ENCODE data around the gene EPHB2.
"Not testable (repeated sequence)": the region's sequence is repeated elsewhere in the genome, so short reads cannot be mapped to it uniquely, and the experiment has no call there.

EPHB2 gene

DNA sequence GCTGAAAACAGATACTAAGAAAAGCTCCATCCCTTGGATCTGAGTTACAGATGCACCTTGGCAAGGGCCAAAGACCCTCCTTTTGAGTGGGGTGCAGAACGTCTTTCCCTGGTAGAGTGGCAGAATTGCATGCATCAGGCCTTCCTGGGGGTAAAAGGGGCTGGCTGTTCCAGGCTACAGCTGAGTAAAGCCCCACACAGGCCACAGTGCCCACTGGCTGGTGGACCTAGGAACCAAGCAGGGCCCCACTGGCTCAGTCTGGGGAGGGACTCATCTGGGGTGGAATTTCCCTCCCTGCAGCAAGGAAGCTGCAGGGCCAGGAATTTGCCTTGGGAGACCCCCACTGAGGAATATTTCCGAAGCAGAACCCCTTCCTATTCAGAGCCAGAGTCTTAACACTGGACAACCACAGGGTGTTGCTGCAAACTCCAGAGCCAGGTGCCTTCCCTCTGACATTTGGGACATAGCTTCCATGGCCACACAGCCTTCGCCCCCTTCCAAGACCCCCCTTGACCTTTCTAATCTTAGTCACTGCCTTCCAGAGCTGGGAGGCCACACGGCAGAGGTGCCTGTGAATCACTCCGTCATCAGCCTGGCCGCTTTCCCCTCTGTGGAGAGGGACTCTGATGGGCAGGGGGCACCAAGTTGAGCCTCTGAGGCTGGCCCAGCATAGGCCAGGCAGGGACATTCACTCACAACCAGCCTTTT, 209.5 kb downstream of the EPHB2 start:
- DNase-seq: no peak

DNA sequence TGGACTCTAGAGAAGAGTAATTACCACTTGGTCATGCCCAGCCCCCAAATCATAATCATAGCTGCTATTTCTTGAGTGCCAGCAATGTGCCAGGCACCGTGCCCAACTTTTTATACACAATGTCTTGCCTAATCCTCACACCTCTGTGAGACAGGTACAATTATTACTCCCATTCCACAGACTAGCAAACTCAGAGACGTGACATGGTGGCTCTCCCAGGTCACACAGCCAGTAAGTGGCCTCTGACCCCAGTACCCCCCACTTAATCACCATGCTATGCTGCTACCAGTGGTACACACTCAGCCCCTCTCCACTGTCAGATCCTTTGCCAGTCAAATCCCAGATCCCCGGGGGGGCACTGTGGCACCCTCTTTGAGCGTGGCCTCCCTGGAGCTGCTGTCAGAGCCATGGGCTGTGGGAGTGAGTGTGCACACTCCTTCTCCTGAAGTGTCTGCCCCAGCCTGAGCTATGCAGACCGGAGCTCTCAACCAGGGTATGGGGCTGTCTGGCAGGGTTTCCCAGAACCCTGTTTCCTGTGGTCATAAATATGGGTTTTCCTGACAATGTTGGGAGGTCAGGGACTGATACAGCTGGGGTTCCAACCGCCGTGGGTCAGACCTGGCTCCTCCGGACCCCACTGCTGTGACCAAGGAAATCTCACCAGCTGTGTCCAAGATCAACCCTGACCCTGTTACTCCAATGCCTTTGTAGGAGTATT, 210.3 kb downstream of the EPHB2 start:
- no peak for DNase-seq

DNA sequence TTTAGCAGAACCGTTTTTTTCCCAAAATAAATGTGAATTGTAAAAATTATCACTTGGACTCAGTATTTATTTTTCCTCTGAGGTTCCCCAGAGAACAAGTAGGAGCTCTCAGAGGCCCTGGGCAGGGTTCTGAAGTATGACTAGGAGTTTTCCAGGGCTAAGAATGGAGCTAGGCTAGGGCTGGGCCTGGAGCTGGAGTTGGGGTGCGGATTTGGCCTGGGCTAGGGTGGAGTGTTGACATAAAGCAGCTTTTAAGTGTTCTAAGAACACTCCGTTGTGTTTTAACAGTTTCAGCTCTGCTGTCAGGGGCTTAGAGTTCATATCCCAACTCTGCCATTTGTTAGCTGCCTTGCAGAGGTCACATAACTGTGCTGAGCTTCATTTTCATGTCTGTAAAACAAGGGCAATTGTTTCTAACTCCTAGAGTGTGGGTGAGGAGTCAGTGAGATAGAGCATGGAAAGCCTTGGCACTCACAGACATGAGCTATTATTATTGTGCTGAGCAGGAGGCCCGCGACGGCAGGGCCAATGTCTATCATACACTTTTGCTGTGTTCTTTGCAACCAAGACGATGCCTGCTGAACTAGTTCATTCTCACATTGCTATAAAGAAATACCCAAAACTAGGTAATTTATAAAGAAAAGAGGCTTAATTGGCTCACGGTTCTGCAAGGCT, 210.9 kb downstream of the EPHB2 start:
- DNase-seq: no peak

DNA sequence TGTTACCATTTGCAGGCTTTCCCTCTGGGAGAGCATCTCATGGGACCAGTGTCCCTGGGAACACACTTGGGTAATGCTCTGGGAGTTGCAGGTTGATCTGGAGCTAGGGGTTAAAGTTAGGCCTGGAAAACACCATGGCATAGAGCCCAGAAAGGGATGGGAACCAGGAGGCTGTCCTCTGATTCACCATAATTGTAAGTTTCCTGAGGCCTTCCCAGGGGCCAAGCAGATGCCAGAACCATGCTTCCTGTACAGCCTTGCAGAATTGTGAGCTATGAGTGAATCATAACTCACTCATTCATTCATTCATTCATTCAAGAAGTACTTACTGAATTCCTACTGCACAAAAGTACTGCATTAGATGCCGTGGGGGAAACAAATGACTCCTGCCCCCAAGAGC, 212.0 kb downstream of the EPHB2 start:
- no peak for DNase-seq

DNA sequence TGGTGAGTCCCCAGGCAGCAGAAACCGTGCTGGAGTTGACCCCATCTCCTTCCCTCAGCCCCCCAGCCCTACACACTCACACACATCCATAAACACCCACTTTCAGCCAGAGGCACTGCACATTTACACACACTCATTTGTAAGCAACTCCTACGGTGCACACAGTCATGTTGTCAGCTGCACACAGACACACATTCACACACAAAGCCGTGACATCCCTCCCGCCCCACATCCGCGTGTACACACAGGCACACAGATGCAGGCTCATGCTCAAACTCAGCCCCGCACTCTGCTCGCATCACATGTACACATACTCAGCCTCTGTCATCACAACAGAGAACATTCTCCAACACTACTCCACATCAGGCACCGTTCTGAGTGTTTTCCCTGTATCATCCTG, 214.5 kb downstream of the EPHB2 start:
- no peak for DNase-seq

DNA sequence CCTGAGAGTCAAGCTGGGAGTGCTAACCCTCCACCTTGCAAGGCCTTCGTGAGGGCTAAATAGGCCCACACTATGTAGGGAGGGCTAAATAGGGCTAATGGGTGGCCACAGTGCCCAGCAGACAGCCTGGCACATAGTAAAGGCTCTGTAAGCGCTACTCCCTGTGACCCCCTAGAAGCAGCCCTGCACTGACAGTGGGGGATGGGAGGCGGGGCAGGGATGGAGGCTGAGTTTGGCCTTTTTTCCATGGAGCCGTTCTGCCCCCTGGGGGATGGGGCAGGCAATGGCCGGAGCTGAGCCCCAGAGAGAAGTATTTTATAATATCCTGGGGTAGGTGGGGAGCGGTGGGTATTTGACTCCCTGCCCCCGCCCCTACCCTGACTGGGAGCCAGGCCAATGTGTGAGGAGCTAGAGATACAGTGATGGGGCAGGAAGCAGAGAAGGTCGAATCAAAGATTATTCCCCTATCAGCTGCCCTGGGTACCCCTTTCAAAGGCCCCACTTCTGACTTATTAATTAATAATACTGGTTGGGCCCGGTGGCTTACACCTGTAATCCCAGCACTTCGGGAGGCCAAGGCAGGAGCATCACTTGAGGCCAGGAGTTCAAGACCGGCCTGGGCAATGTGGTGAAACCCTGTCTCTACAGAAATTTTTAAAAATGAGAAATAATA, 219.7 kb downstream of the EPHB2 start:
- peak in 1 of 2 donors; percentile 31 for DNase-seq

DNA sequence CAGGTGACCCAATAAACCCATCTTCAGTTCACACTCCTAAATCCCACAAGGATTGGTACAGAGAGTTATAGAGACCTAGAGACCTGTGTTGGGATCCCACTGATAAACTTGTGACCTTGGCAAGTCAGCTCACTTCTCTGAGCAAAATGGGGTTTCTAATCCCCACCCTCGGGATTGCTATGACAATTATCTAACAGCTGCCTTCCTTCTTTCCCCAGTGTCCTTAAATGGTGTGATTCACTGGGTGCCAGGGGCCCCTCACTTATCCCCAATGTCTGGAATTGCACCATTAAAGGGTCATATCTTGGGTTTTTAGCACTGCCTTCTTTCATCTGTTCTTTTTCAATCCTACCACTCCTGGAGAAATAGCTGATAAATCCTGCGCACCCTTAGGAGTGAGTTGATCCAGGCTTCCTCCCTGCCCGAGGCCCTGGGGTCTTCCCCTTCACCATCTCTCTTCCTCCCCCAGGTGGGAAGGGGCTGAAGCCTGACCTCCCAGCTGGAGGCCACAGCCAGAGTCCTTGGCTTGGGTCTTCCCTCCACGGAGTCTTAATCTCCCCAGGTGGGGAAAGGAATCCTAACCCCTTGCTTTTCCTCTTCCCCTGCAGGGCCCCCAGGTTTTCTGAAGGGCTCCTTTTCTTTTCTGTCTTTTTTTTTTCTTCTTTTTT, 222.3 kb downstream of the EPHB2 start:
- no peak for DNase-seq

GRCh38 chr1:22935433-22935832, 224.8 kb downstream of the EPHB2 start:
- DNase-seq: no peak

- DNase-seq: no peak
Observed at GRCh38 chr1:22936681-22937080, 226.0 kb downstream of the EPHB2 start.

GRCh38 chr1:22941257-22941656, 230.6 kb downstream of the EPHB2 start:
- no peak for DNase-seq

- DNase-seq: no peak
Observed at GRCh38 chr1:22944346-22945055, 233.9 kb downstream of the EPHB2 start.

- DNase-seq: not testable (repeated sequence)
Observed at GRCh38 chr1:22945171-22945570, 234.5 kb downstream of the EPHB2 start.

- DNase-seq: no peak
Observed at GRCh38 chr1:22949822-22950331, 239.2 kb downstream of the EPHB2 start.

- no peak for DNase-seq
Observed at GRCh38 chr1:22951796-22952195, 241.2 kb downstream of the EPHB2 start.

DNA sequence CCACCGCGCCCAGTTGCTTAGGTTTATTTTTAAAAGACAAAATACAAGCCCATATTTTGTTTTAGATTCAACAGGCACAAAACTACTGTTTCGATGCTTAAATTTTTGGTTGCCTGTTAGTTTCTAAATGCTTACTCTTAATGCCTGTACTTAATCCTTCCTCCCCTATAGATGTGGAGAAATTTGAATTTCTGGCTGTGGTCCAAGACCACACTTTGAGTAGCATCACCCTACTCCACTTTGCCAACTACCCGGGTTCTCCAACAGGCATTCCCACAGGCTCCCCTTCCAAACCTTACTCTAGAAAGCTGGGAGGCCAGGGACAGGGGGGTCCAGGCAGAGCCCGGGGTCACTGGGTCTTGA, 242.0 kb downstream of the EPHB2 start:
- DNase-seq: no peak

DNA sequence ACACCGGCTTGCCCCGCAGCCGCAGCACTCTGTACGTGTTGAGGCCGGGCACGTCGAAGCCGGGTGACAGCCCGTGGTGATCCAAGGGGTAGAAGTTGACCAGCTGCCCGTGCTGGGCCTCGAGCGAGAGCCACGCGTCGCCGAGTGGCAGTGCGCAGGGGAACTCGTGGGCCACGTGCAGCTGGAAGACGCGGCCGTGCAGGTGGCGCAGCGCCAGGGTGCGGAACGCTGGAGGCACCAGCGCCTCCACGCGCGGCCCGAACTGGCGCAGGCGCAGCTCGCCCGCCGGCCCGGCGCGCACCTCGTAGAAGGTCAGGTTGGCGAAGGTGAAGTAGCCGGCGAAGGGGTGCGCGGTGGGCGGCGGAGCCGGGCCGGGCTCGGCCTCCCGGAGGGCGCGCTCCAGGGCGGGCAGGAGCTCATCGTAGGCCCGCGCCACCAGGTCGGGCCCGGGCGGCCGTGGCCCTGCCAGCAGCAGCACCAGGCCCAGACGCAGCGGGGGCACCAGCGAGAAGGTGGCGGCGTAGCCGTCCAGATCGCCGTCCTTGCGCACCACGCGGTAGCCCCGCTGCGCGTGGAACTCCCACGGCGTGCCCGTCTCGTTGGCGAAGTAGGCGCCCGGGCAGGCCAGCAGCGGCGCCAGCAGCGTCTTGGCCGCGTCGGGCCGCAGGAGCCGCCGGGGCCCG, 242.6 kb downstream of the EPHB2 start:
- no peak for DNase-seq

GRCh38 chr1:22953740-22954141, 243.1 kb downstream of the EPHB2 start:
- DNase-seq: no peak

- no peak for DNase-seq
Observed at GRCh38 chr1:22955146-22955545, 244.5 kb downstream of the EPHB2 start.

DNA sequence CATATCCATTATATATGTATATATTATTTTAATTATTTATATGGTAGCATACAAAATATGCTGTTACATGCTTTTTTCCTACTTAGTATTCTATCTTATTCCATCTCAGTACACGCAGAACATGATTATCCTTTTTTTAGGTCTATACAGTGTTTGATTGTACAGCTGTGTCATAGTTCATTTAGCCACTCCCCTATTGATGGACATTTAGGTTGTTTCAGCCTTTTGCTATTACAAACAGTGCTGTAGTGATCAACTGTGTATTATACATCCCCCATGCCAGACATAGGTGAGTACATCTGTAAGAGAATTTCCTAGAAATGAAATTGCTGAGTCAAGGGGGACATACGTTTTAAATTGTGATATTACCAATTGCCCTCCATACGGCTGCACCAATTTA, 246.4 kb downstream of the EPHB2 start:
- DNase-seq: no peak

DNA sequence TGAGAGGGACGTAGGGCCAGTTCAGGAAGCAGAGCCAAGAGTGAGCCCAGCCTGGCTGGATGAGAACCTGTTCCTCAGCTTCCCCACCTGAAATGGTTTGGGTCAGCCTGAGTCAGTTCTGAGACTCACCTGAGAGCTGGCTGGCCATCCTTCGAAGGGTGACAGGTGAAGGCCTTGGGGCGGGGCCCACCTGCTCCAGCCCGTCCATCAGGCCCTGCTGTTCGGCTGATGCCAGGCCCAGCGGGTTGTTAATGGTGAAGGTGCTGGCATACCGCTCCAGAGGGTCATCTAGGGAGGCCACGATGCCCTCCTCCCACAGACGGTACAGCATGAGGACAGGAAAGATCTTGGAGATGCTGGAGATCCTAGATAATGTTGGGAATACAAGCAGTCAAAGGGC, 247.9 kb downstream of the EPHB2 start:
- DNase-seq: no peak

Measured in hippocampal formation (tissue), 2 donors.